ENCODE results near the gene KCNIP1. TPM values are rescaled to one million over a fixed set of nuclear protein-coding genes. Genes with fewer than 3 reads are reported as not detected.

Gene KCNIP1
- total RNA-seq, 1 experiment from 2014 or later, result not detected

DNA sequence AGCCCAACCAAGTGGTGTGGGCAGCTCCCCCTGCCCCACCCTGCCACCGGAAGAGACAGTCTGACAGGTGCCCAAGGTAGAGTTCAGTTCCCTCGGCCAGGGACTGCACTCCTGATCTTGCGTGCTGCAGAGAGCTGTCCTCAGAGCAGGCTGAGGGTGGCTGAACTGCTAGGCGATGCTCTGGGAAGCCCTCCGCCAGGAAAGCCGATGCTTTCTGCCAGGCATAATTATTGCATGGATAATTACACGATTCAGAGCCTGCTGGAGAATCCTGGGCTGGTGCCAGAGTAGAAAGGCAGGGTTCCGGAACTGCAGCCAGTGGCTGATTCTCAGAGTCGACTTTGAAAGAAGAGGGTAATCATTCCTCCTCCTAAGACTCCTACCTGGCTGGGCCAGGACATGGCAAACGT lies 19.3 kb downstream of the KCNIP1 start (continued):
- TF ChIP-seq, protein P1, sequence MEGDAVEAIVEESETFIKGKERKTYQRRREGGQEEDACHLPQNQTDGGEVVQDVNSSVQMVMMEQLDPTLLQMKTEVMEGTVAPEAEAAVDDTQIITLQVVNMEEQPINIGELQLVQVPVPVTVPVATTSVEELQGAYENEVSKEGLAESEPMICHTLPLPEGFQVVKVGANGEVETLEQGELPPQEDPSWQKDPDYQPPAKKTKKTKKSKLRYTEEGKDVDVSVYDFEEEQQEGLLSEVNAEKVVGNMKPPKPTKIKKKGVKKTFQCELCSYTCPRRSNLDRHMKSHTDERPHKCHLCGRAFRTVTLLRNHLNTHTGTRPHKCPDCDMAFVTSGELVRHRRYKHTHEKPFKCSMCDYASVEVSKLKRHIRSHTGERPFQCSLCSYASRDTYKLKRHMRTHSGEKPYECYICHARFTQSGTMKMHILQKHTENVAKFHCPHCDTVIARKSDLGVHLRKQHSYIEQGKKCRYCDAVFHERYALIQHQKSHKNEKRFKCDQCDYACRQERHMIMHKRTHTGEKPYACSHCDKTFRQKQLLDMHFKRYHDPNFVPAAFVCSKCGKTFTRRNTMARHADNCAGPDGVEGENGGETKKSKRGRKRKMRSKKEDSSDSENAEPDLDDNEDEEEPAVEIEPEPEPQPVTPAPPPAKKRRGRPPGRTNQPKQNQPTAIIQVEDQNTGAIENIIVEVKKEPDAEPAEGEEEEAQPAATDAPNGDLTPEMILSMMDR (IDR thresholded peaks at IDR 0.05 in 2 of 3, conservative IDR thresholded peaks at IDR 0.05 in 1 of 3; ENCODE audit: borderline replicate concordance in 1 of 3, insufficient read depth in 1 of 3, low read depth in 2 of 3, low read length in 2 of 3), result no peak
- TF ChIP-seq POLR2A (IDR thresholded peaks at IDR 0.05; ENCODE audit: borderline replicate concordance, extremely low read depth, insufficient read depth, insufficient read length) (no peak), ZNF274 (IDR thresholded peaks at IDR 0.05; ENCODE audit: low read depth, low read length) (no peak), SIN3A (IDR thresholded peaks at IDR 0.05; ENCODE audit: low read depth) (no peak), EGR1 (IDR thresholded peaks at IDR 0.05; ENCODE audit: low read depth) (no peak), SRF (IDR thresholded peaks at IDR 0.05; ENCODE audit: low read depth) (no peak), EZH2 (IDR thresholded peaks at IDR 0.05) (no peak)

DNA sequence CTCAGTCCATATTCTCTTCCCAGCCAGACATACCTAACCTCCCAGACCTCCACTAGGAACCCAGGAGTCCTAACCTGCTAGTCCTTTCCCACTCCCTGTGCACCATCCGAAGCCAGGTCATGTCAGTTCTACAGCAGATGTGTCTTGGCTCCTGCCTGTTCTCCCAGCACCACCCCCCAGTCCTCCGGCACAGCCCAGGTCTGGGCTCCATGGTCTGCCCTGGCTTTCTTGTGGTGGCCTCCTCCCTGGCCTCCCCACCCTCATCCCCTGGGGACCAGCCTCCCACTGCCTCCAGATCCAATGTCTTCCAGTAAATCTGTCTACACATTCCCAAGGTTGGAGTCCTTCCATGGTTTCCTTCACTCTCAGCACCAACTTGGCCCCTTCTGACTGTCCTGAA lies 20.0 kb downstream of the KCNIP1 start:
- ChIA-PET POLR2A (no interaction called here), CTCF (no interaction called here)
- intact Hi-C loops (cut with micrococcal nuclease), result no loop called here

More for the DNA sequence above, 20.0 kb downstream of the KCNIP1 start:
- Histone ChIP-seq H3K79me2 (ENCODE audit: insufficient read depth, low read length) (no peaks in the 10 kb centered on the region), H3K9ac (ENCODE audit: low read length) (no peak overlapping the region), H4K20me1 (ENCODE audit: insufficient read depth) (no peaks in the 10 kb centered on the region), H3K27ac (ENCODE audit: low read depth, low read length) (no peak overlapping the region), H3K4me1 (ENCODE audit: control insufficient read depth in 1 of 2, insufficient read depth in 2 of 2, low read length in 2 of 2) (peaks cover 11 to 14% of the 10 kb centered on the region in 2 experiments), H3K4me2 (ENCODE audit: low read length) (no peak overlapping the region), H2AFZ (ENCODE audit: low read depth, low read length, poor library complexity, severe bottlenecking) (no peak overlapping the region), H3K9me2 (ENCODE audit: insufficient read depth) (no peaks in the 10 kb centered on the region), H3K4me3 (replicated peaks in 1 of 2; ENCODE audit: low read depth in 1 of 2, low read length in 2 of 2) (no peak overlapping the region), H3K36me3 (ENCODE audit: control insufficient read depth in 1 of 2, insufficient read depth in 2 of 2, low read length in 2 of 2) (no peaks in the 10 kb centered on the region), H3K27me3 (ENCODE audit: insufficient read depth, low read length) (peaks cover 34% of the 10 kb centered on the region), H3K9me3 (ENCODE audit: control insufficient read depth in 1 of 2, insufficient read depth in 1 of 2, low read depth in 1 of 2, low read length in 2 of 2) (no peaks in the 10 kb centered on the region)
- RAD21 ChIA-PET (ENCODE audit: low non-redundant PET in 1 of 2, low total read pairs in 2 of 2, uncharacterized antibody in 2 of 2, unreplicated experiment in 2 of 2), result no interaction called here
- DNase-seq (ENCODE audit: low read depth, low spot score), result no peak
- TF ChIP-seq REST (IDR thresholded peaks at IDR 0.05; ENCODE audit: low read depth), result no peak
- no peak for TF ChIP-seq CEBPB (IDR thresholded peaks at IDR 0.05; ENCODE audit: low read depth)
- no peak for TF ChIP-seq YY1 (IDR thresholded peaks at IDR 0.05; ENCODE audit: extremely low read depth, insufficient replicate concordance, low read depth, low read length)
- no peak for TF ChIP-seq JUND (IDR thresholded peaks at IDR 0.05)
- TF ChIP-seq TCF7L2 (IDR thresholded peaks at IDR 0.05; ENCODE audit: borderline replicate concordance, extremely low read depth, insufficient read depth, insufficient read length), result no peak
- TF ChIP-seq SIN3A (IDR thresholded peaks at IDR 0.05; ENCODE audit: low read depth), result no peak
- TF ChIP-seq POLR2A (IDR thresholded peaks at IDR 0.05; ENCODE audit: borderline replicate concordance, extremely low read depth, insufficient read depth, insufficient read length), result no peak
- no TSS peak for BruUV-seq (replicated peaks)
- no peak for ATAC-seq
